Left lung (tissue), 10 donors: ENCODE data around the gene FN1. TPM values are rescaled to one million over a fixed set of nuclear protein-coding genes. Genes with fewer than 3 reads are reported as not detected.

ENCODE experiments used
- ATAC-seq: fragments of 200-7000 bp; cut with Tn5 transposase; one replicate; pipeline ENCODE4 v1.9.1; 2020; ENCODE audit warnings: moderate library complexity
- DNase-seq, 4 donors: peaks; one replicate each; pipeline ENCODE4 v3.0.0-alpha.2; 2013 to 2020
- H3K27ac ChIP-seq, 2 donors: fragments of 200-600 bp; sonication (generic) in 1 of 2; one replicate each; pipeline versions ENCODE4 v1.5.0 to v1.8.0; 2020 to 2021
- H3K27me3 ChIP-seq, 2 donors: fragments of 200-600 bp; sonication (generic) in 1 of 2; one replicate each; pipeline versions ENCODE4 v1.5.0 to v1.8.0; 2020 to 2021
- H3K36me3 ChIP-seq, 2 donors: fragments of 200-600 bp; sonication (generic) in 1 of 2; one replicate each; pipeline versions ENCODE4 v1.5.0 to v1.8.0; 2020 to 2021
- H3K4me1 ChIP-seq, 2 donors: fragments of 200-600 bp; one replicate each; pipeline ENCODE4 v1.8.0; 2021
- H3K4me3 ChIP-seq, 2 donors: fragments of 200-600 bp; sonication (generic) in 1 of 2; one replicate each; pipeline versions ENCODE4 v1.5.0 to v1.8.0; 2020 to 2021; ENCODE audit warnings: mild to moderate bottlenecking in 1 of 2
- H3K9me3 ChIP-seq, 2 donors: fragments of 200-600 bp; sonication (generic) in 1 of 2; one replicate each; pipeline versions ENCODE4 v1.5.0 to v1.8.0; 2020 to 2021
- CTCF ChIP-seq, 2 donors: fragments of 200-600 bp; sonication (generic) in 1 of 2; IDR thresholded peaks; one replicate each; pipeline versions ENCODE4 v1.5.0 to v1.8.0; 2021; ENCODE audit warnings: antibody characterized with exemption in 2 of 2
- intact Hi-C, 2 donors: fragments of 100-400 bp; cut with DNase I; formaldehyde crosslinking; loops; one replicate each; pipeline versions ENCODE4 v1.11.2 to v1.14.2; 2022
- polyA plus RNA-seq, 6 donors: library from polyadenylated mRNA; unstranded; fragments of 120-200 nt; gene quantifications; one replicate each; pipeline ENCODE4 v1.2.1, GENCODE V29; 2013; ENCODE audit not compliant: insufficient read length in 6 of 6
- total RNA-seq, 2 donors: library from RNA; stranded (reverse); fragmentation: NEBNext Ultra II Directional; extraction: Animal tissue kit (Norgen Biotek cat#: 25700); gene quantifications; one replicate each; pipeline ENCODE4 v1.2.1, GENCODE V29; 2021
- donor health status: DM: no; HTN: yes; CAD: no.
- donor health status: DM: no; HTN: no; CAD: no.

Gene FN1
- total and polyA plus RNA-seq, 8 donors: 1,663 to 3,073 (median 1,855) TPM

- intact Hi-C loops: no loop called here
- Histone ChIP-seq H3K4me1 (no peaks in the 10 kb centered on the region), H3K27ac (no peak overlapping the region), H3K9me3 (no peaks in the 10 kb centered on the region), H3K36me3 (peaks cover 8 to 53% of the 10 kb centered on the region in 2 donors), H3K4me3 (no peak overlapping the region), H3K27me3 (no peaks in the 10 kb centered on the region)
- no peak for DNase-seq
- no peak for TF ChIP-seq CTCF (IDR thresholded peaks at IDR 0.05)
- ATAC-seq: no peak
These were observed 51.2 kb downstream of the FN1 start for GRCh38 chr2:215384710-215385109.

DNA sequence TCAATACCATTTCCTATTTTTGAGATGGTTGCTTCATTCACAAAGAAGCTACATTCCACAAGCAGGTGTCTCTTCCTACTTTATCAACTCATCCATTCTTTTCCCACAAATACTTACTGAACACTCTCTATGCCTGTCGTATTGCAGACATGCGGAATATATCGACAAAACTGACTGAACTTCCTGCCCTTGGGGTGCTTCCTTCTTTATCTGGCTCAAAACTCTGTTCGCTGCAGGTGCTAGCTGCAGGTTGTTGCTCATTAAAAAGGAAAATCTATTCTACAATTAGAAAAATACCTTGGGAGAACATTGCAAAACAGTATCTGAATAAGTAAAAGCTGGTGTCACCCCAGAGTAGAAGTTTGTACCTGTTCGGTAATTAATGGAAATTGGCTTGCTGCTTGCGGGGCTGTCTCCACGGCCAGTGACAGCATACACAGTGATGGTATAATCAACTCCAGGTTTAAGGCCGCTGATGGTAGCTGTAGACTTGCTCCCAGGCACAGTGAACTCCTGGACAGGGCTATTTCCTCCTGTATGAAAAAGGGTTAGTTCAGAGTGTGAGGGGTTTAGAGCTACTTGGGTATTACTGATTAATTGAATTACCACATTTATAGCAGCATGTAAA is 52.1 kb downstream of the FN1 start:
- no peak for DNase-seq
- no peak for ATAC-seq
- Histone ChIP-seq H3K27ac (no peak overlapping the region), H3K9me3 (no peaks in the 10 kb centered on the region), H3K4me3 (no peak overlapping the region), H3K36me3 (peaks cover 8 to 61% of the 10 kb centered on the region in 2 donors), H3K4me1 (no peaks in the 10 kb centered on the region), H3K27me3 (no peaks in the 10 kb centered on the region)
- no peak for TF ChIP-seq CTCF (IDR thresholded peaks at IDR 0.05)
- intact Hi-C loops: no loop called here

GRCh38 chr2:215382480-215382879 is 53.4 kb downstream of the FN1 start:
- intact Hi-C loops: no loop called here

DNA sequence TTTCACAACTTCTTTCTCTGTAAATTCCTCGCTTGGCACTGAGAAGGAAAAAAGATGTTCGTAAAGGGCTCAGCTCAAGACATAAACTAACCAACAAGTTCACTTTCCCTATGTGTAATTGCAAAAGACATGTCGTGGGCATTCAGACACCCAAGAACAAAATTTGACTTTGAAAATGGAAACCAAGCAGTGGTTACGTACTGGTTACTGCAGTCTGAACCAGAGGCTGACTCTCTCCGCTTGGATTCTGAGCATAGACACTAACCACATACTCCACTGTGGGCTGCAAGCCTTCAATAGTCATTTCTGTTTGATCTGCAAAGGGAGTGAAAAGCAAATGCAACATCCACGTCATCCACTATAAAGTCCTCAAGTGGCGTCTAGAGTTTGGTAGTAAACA is 53.9 kb downstream of the FN1 start:
- DNase-seq (no peak), ATAC-seq (no peak)
- Histone ChIP-seq H3K36me3 (peaks cover 8 to 73% of the 10 kb centered on the region in 2 donors), H3K4me1 (no peaks in the 10 kb centered on the region), H3K9me3 (no peaks in the 10 kb centered on the region), H3K4me3 (no peak overlapping the region), H3K27ac (no peak overlapping the region), H3K27me3 (no peaks in the 10 kb centered on the region)
- no peak for TF ChIP-seq CTCF (IDR thresholded peaks at IDR 0.05)
- intact Hi-C loops: no loop called here

More at GRCh38 chr2:215382480-215382879, 53.4 kb downstream of the FN1 start:
- Histone ChIP-seq H3K36me3 (peaks cover 8 to 69% of the 10 kb centered on the region in 2 donors), H3K9me3 (no peaks in the 10 kb centered on the region), H3K4me3 (no peak overlapping the region), H3K4me1 (no peaks in the 10 kb centered on the region), H3K27me3 (no peaks in the 10 kb centered on the region), H3K27ac (no peak overlapping the region)
- DNase-seq (no peak), ATAC-seq (no peak)
- no peak for TF ChIP-seq CTCF (IDR thresholded peaks at IDR 0.05)

DNA sequence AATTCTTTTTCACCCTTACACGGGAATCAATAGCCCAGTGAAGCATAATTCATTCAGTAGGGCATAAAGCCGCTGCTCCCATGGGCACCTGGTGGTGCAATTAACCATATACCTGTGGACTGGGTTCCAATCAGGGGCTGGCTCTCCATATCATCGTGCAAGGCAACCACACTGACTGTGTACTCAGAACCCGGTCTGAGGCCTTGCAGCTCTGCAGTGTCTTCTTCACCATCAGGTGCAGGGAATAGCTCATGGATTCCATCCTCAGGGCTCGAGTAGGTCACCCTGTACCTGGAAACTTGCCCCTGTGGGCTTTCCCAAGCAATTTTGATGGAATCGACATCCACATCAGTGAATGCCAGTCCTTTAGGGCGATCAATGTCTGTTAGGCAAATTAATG is 55.2 kb downstream of the FN1 start:
- H3K27me3 ChIP-seq: no peaks in the 10 kb centered on the region
- H3K36me3 ChIP-seq: peaks cover 8 to 63% of the 10 kb centered on the region in 2 donors
- intact Hi-C loops: no loop called here
- ATAC-seq (no peak), DNase-seq (no peak)
- H3K4me1 ChIP-seq: no peaks in the 10 kb centered on the region
- no peak for TF ChIP-seq CTCF (IDR thresholded peaks at IDR 0.05)
- H3K9me3 ChIP-seq: no peaks in the 10 kb centered on the region
- no peak overlapping the region for H3K4me3 ChIP-seq
- H3K27ac ChIP-seq: no peak overlapping the region
